ENCODE data around the gene INPP5E.

DNA sequence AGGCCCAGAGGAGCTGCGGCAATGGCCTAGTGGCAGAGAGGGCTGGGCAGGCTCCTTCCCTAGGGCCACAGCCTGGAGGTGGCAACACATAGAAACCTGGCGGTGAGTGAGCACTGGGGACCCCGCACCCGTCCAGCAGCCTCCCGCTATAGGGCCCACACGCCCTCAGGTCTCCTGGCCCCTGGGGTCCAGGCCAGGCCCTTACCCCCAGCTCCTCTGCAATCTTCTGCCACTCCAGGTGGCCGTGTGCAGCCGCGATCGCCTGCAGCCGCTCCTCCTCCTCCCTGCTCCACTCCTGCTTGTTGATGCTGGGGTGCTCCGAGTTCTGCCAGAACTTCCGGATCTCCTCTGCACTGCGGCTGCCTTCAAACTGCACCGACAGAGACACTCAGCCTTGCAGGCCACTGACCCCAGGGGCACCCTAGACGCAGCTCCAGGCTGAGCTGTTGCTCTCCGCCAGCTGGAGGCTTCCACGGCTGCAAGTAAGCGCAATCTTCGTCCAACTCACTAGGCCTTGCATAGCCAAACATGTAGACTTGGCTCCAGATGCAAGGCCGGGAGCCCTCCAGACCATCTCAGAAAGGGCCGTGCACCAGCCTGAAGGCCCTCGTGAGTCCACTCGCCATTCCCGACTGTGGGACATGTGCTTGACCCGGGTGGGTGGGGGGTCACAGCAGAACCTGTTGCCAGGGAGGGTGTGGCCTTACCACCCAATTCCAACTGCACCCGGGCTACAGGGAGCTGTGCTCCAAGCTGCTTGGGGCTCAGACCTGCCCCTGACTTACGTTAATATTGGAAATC, 47.7 kb downstream of the INPP5E start:
- TF ChIP-seq CTCF (IDR thresholded peaks at IDR 0.05; ENCODE audit: low read length) (no peak), EZH2 (IDR thresholded peaks at IDR 0.05; ENCODE audit: borderline replicate concordance, low read length) (no peak)
